Neural cell (in vitro differentiated cells): Measurements from ENCODE around the gene ABCC8. TPM values are rescaled to one million over a fixed set of nuclear protein-coding genes. Genes with fewer than 3 reads are reported as not detected.

Experiments
- H2AFZ ChIP-seq: fragments of 200-600, 300-800 bp; sonication (generic), shearing (Covaris generic); 2 replicates; pipeline ENCODE4 v1.6.0; 2014; ENCODE audit warnings: low read depth, mild to moderate bottlenecking, antibody characterized with exemption, low read length, moderate library complexity
- H3F3A ChIP-seq: fragments of 200-600 bp; shearing (Covaris generic); 2 replicates; pipeline ENCODE4 v1.6.1; 2016; ENCODE audit warnings: mild to moderate bottlenecking, moderate library complexity, mixed read lengths, antibody characterized with exemption, low read length; ENCODE audit not compliant: insufficient read depth, poor library complexity, severe bottlenecking
- H3K27ac ChIP-seq: fragments of 200-600, 300-800 bp; sonication (generic), shearing (Covaris generic); 2 replicates; pipeline ENCODE4 v1.5.1; 2014; ENCODE audit warnings: mild to moderate bottlenecking, low read length, moderate library complexity
- H3K27me3 ChIP-seq: fragments of 300-800, 200-600 bp; sonication (generic), shearing (Covaris generic); 2 replicates; pipeline ENCODE4 v1.6.0; 2014; ENCODE audit warnings: mild to moderate bottlenecking, low read depth, low read length, moderate library complexity; ENCODE audit not compliant: insufficient read depth
- H3K36me3 ChIP-seq: fragments of 300-800, 200-600 bp; sonication (generic), shearing (Covaris generic); 2 replicates; pipeline ENCODE4 v1.5.1; 2014; ENCODE audit warnings: mild to moderate bottlenecking, antibody characterized with exemption, low read length, moderate library complexity; ENCODE audit not compliant: insufficient read depth
- H3K4me2 ChIP-seq: fragments of 300-800, 200-600 bp; sonication (generic), shearing (Covaris generic); 2 replicates; pipeline ENCODE4 v1.6.0; 2014; ENCODE audit warnings: mild to moderate bottlenecking, low read length
- H3K4me3 ChIP-seq: fragments of 300-800, 200-600 bp; sonication (generic), shearing (Covaris generic); 2 replicates; pipeline ENCODE4 v1.5.1; 2014; ENCODE audit warnings: mild to moderate bottlenecking, low read length, moderate library complexity
- H3K79me2 ChIP-seq: fragments of 200-600 bp; shearing (Covaris generic); replicated peaks from 2 replicates; pipeline ENCODE4 v1.6.0; 2014; ENCODE audit warnings: mild to moderate bottlenecking, low read length, moderate library complexity; ENCODE audit not compliant: insufficient read depth
- H3K9ac ChIP-seq: fragments of 300-800, 200-600 bp; sonication (generic), shearing (Covaris generic); 2 replicates; pipeline ENCODE4 v1.6.1; 2016; ENCODE audit warnings: mild to moderate bottlenecking, low read length, mixed read lengths
- H3K9me2 ChIP-seq: fragments of 200-600 bp; shearing (Covaris generic); 2 replicates; pipeline ENCODE4 v1.6.1; 2016; ENCODE audit warnings: mild to moderate bottlenecking, low read length, mixed read lengths; ENCODE audit not compliant: insufficient read depth
- H3K9me3 ChIP-seq: fragments of 200-600, 300-800 bp; sonication (generic), shearing (Covaris generic); 2 replicates; pipeline ENCODE4 v1.6.1; 2016; ENCODE audit warnings: mild to moderate bottlenecking, mixed run types, low read length, moderate library complexity, mixed read lengths
- H4K20me1 ChIP-seq: fragments of 200-600 bp; shearing (Covaris generic); 2 replicates; pipeline ENCODE4 v1.6.1; 2016; ENCODE audit warnings: mild to moderate bottlenecking, mixed run types; ENCODE audit not compliant: insufficient read depth
- CTCF ChIP-seq: fragments of 450-650 bp; IDR thresholded peaks from 2 replicates; pipeline ENCODE4 v1.5.1; 2014; ENCODE audit warnings: antibody characterized with exemption, mild to moderate bottlenecking, moderate library complexity; ENCODE audit not compliant: poor library complexity, severe bottlenecking
- EP300 ChIP-seq: fragments of 450-650 bp; conservative IDR thresholded peaks from 2 replicates; pipeline ENCODE4 v1.6.1; 2014; ENCODE audit warnings: antibody characterized with exemption, mild to moderate bottlenecking, moderate library complexity; ENCODE audit not compliant: poor library complexity, severe bottlenecking
- EZH2 ChIP-seq: fragments of 200-600, 300-800 bp; shearing (Covaris generic), sonication (generic); IDR thresholded peaks from 2 replicates; pipeline ENCODE4 v1.6.1; 2014; ENCODE audit warnings: antibody characterized with exemption, low read length, borderline replicate concordance, mild to moderate bottlenecking; ENCODE audit not compliant: insufficient read depth, poor library complexity, severe bottlenecking
- MXI1 ChIP-seq: fragments of 450-650 bp; conservative IDR thresholded peaks from 2 replicates; pipeline ENCODE4 v1.6.1; 2014; ENCODE audit warnings: antibody characterized with exemption, mild to moderate bottlenecking; ENCODE audit not compliant: poor library complexity, severe bottlenecking
- POLR2AphosphoS5 ChIP-seq: IDR thresholded peaks from 2 replicates; pipeline ENCODE4 v1.6.1; 2012
- RAD21 ChIP-seq: fragments of 450-650 bp; conservative IDR thresholded peaks from 2 replicates; pipeline ENCODE4 v1.6.1; 2014; ENCODE audit warnings: antibody characterized with exemption, mild to moderate bottlenecking, moderate library complexity
- REST ChIP-seq: IDR thresholded peaks from 2 replicates; pipeline ENCODE4 v1.6.1; 2012; ENCODE audit warnings: borderline replicate concordance
- SMC3 ChIP-seq: fragments of 450-650 bp; conservative IDR thresholded peaks from 2 replicates; pipeline ENCODE4 v1.6.1; 2014; ENCODE audit warnings: antibody characterized with exemption, mild to moderate bottlenecking, moderate library complexity; ENCODE audit not compliant: poor library complexity
- TAF1 ChIP-seq: IDR thresholded peaks from 2 replicates; pipeline ENCODE4 v1.6.1; 2012; ENCODE audit warnings: low read depth
- polyA plus RNA-seq: library from polyadenylated mRNA; depleted of rRNA; stranded (reverse); fragments of >200 nt; gene quantifications from 2 replicates; pipeline ENCODE4 v1.2.3, GENCODE V29; 2014

Gene ABCC8
- polyA plus RNA-seq, 1 donor from 2014 or later = 13.2 TPM

GRCh38 chr11:17418444-17419081, 58.1 kb downstream of the ABCC8 start:
- Histone ChIP-seq H3K27ac (no peak overlapping the region), H3F3A (no peaks in the 10 kb centered on the region), H3K9ac (no peak overlapping the region), H3K27me3 (no peaks in the 10 kb centered on the region), H3K79me2 (no peaks in the 10 kb centered on the region), H3K4me2 (no peak overlapping the region), H2AFZ (no peak overlapping the region), H3K9me2 (no peaks in the 10 kb centered on the region), H3K9me3 (no peaks in the 10 kb centered on the region), H3K4me3 (no peak overlapping the region), H3K36me3 (no peaks in the 10 kb centered on the region), H4K20me1 (no peaks in the 10 kb centered on the region)
- TF ChIP-seq SMC3 (no peak), REST (no peak), CTCF (no peak), MXI1 (no peak), RAD21 (no peak), POLR2AphosphoS5 (no peak), EP300 (no peak), TAF1 (no peak), EZH2 (no peak)

GRCh38 chr11:17416492-17416891, 60.2 kb downstream of the ABCC8 start:
- Histone ChIP-seq H3F3A (no peaks in the 10 kb centered on the region), H3K9me3 (no peaks in the 10 kb centered on the region), H3K27me3 (no peaks in the 10 kb centered on the region), H3K9ac (no peak overlapping the region), H3K9me2 (no peaks in the 10 kb centered on the region), H3K4me3 (no peak overlapping the region), H4K20me1 (no peaks in the 10 kb centered on the region), H3K27ac (no peak overlapping the region), H3K36me3 (no peaks in the 10 kb centered on the region), H3K79me2 (no peaks in the 10 kb centered on the region), H3K4me2 (no peak overlapping the region), H2AFZ (no peak overlapping the region)
- no peak for TF ChIP-seq MXI1
